ENCODE results near the gene PCDH9. TPM values are rescaled to one million over a fixed set of nuclear protein-coding genes. Genes with fewer than 3 reads are reported as not detected.

PCDH9 gene
- total RNA-seq, 2 donors from 2014 or later: 0.95 to 1.8 TPM

- TF ChIP-seq CTCF (conservative IDR thresholded peaks at IDR 0.05): no peak
- DNase-seq: no peak
- Histone ChIP-seq H3K4me1 (ENCODE audit: control insufficient read depth, insufficient read depth, low read length) (no peaks in the 10 kb centered on the region), H3K27ac (ENCODE audit: low read depth, low read length) (no peak overlapping the region), H3K36me3 (ENCODE audit: control insufficient read depth, insufficient read depth, low read length) (no peaks in the 10 kb centered on the region), H3K9me3 (ENCODE audit: control insufficient read depth, low read length) (no peaks in the 10 kb centered on the region), H3K27me3 (ENCODE audit: control insufficient read depth, insufficient read depth, low read length, poor library complexity, severe bottlenecking) (no peaks in the 10 kb centered on the region), H3K4me3 (ENCODE audit: low read length) (no peak overlapping the region), H3K9ac (ENCODE audit: extremely low read depth, low read length, poor library complexity, severe bottlenecking) (no peak overlapping the region)
- Mint-ChIP-seq H3K4me3 (no peak overlapping the region), H3K27me3 (ENCODE audit: insufficient read depth) (no peaks in the 10 kb centered on the region), H3K27ac (no peak overlapping the region), H3K36me3 (ENCODE audit: low read depth) (no peaks in the 10 kb centered on the region), H3K4me1 (no peaks in the 10 kb centered on the region), H3K9me3 (no peaks in the 10 kb centered on the region)
These were observed 801.0 kb downstream of the PCDH9 start for GRCh38 chr13:66429156-66429555.

- Histone ChIP-seq H3K27ac (ENCODE audit: low read depth, low read length) (no peak overlapping the region), H3K9ac (ENCODE audit: extremely low read depth, low read length, poor library complexity, severe bottlenecking) (no peak overlapping the region), H3K9me3 (ENCODE audit: control insufficient read depth, low read length) (no peaks in the 10 kb centered on the region), H3K36me3 (ENCODE audit: control insufficient read depth, insufficient read depth, low read length) (no peaks in the 10 kb centered on the region), H3K27me3 (ENCODE audit: control insufficient read depth, insufficient read depth, low read length, poor library complexity, severe bottlenecking) (no peaks in the 10 kb centered on the region), H3K4me1 (ENCODE audit: control insufficient read depth, insufficient read depth, low read length) (no peaks in the 10 kb centered on the region), H3K4me3 (ENCODE audit: low read length) (no peak overlapping the region)
- TF ChIP-seq CTCF (conservative IDR thresholded peaks at IDR 0.05): no peak
- Mint-ChIP-seq H3K9me3 (no peaks in the 10 kb centered on the region), H3K4me3 (no peak overlapping the region), H3K27me3 (ENCODE audit: insufficient read depth) (no peaks in the 10 kb centered on the region), H3K27ac (no peak overlapping the region), H3K4me1 (no peaks in the 10 kb centered on the region), H3K36me3 (ENCODE audit: low read depth) (no peaks in the 10 kb centered on the region)
- DNase-seq: no peak
- 100% methylated on average over 1 of the region's 2 CpGs; no CpG with 5 or more reads in 1 of the 2 experiments for WGBS, 2 experiments (ENCODE audit: insufficient coverage in 1 of 2, insufficient read length in 1 of 2)
These were observed 802.7 kb downstream of the PCDH9 start for GRCh38 chr13:66427458-66427861.

GRCh38 chr13:66425741-66426140, 804.4 kb downstream of the PCDH9 start:
- 90% methylated on average over 2 of the region's 3 CpGs; no CpG with 5 or more reads in 1 of the 2 experiments for WGBS, 2 experiments (ENCODE audit: insufficient coverage in 1 of 2, insufficient read length in 1 of 2)
- no peak for TF ChIP-seq CTCF (conservative IDR thresholded peaks at IDR 0.05)
- no peaks in the 10 kb centered on the region for H3K9me3 Mint-ChIP-seq

More at GRCh38 chr13:66425741-66426140, 804.4 kb downstream of the PCDH9 start:
- H3K27ac ChIP-seq (ENCODE audit: low read depth, low read length): no peak overlapping the region
- no peak overlapping the region for H3K4me3 Mint-ChIP-seq
- no peak overlapping the region for H3K9ac ChIP-seq (ENCODE audit: extremely low read depth, low read length, poor library complexity, severe bottlenecking)
- H3K9me3 ChIP-seq (ENCODE audit: control insufficient read depth, low read length): no peaks in the 10 kb centered on the region
- no peak overlapping the region for H3K4me3 ChIP-seq (ENCODE audit: low read length)
- no peak for DNase-seq
- H3K27ac Mint-ChIP-seq: no peak overlapping the region
- no peaks in the 10 kb centered on the region for H3K27me3 Mint-ChIP-seq (ENCODE audit: insufficient read depth)
- no peaks in the 10 kb centered on the region for H3K36me3 Mint-ChIP-seq (ENCODE audit: low read depth)
- H3K4me1 ChIP-seq (ENCODE audit: control insufficient read depth, insufficient read depth, low read length): no peaks in the 10 kb centered on the region
- no peaks in the 10 kb centered on the region for H3K4me1 Mint-ChIP-seq
- H3K36me3 ChIP-seq (ENCODE audit: control insufficient read depth, insufficient read depth, low read length): no peaks in the 10 kb centered on the region
- H3K27me3 ChIP-seq (ENCODE audit: control insufficient read depth, insufficient read depth, low read length, poor library complexity, severe bottlenecking): no peaks in the 10 kb centered on the region
